ENCODE measurements around the gene CECR2. TPM values are rescaled to one million over a fixed set of nuclear protein-coding genes. Genes with fewer than 3 reads are reported as not detected.

CECR2 gene
- total and polyA plus RNA-seq, 12 donors, result 1.1 to 9.1 (median 6.3) TPM

GRCh38 chr22:17337639-17338038 lies 31.6 kb upstream of the CECR2 start:
- H3K27me3 ChIP-seq, result no peaks in the 10 kb centered on the region
- H3K4me3 ChIP-seq, result no peak overlapping the region
- peaks cover 0 to 14% (median 5%) of the 10 kb centered on the region in 9 donors for H3K4me1 ChIP-seq
- DNase-seq, result no peak
- H3K9me3 ChIP-seq, result no peaks in the 10 kb centered on the region
- no peak overlapping the region for H3K27ac ChIP-seq
- peak in 6 of 8 donors; percentile 51 to 81 (median 58) for ATAC-seq
- 67 to 79% methylated on average over 11 of the region's 11 CpGs for WGBS, 2 donors
- intact Hi-C loops (cut with DNase I), result no loop called here
- TF ChIP-seq CTCF (IDR thresholded peaks at IDR 0.05), result no peak
- H3K36me3 ChIP-seq, result no peaks in the 10 kb centered on the region

GRCh38 chr22:17339095-17339693 lies 30.1 kb upstream of the CECR2 start:
- intact Hi-C loops (cut with DNase I), result no loop called here
- 41 to 44% methylated on average over 8 of the region's 8 CpGs for WGBS, 2 donors
- Histone ChIP-seq H3K27me3 (no peaks in the 10 kb centered on the region), H3K36me3 (no peaks in the 10 kb centered on the region), H3K9me3 (no peaks in the 10 kb centered on the region), H3K4me3 (no peak overlapping the region), H3K27ac (peak overlapping the region in 5 of 10 donors; percentile 14 to 32 (median 23)), H3K4me1 (peaks cover 0 to 14% (median 5%) of the 10 kb centered on the region in 9 donors)
- DNase-seq, result peak in 1 of 2 donors; percentile 5
- TF ChIP-seq CTCF (IDR thresholded peaks at IDR 0.05), result no peak
- peak; percentile 35 to 89 (median 77) for ATAC-seq

DNA sequence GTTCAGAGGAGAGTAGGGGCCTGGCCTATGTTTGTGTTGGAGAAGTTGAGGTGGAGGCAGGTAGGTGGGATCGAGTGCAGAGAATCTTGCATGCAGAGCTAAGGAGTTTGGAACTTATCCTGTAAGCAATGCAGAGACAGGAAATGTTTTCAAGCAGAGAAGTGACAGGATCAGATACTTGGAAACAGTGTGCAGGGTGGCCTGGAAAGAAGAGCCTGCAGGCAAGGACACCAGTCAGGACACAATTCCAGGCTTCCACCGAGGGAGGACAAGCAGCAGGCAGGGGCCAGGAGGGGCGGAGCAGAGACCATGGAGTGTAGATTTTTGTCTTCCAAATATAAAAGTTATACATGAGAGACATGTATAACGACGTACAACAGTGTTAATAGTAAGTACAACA lies 26.9 kb upstream of the CECR2 start:
- Histone ChIP-seq H3K9me3 (no peaks in the 10 kb centered on the region), H3K4me3 (no peak overlapping the region), H3K27me3 (no peaks in the 10 kb centered on the region), H3K36me3 (no peaks in the 10 kb centered on the region), H3K4me1 (peaks cover 0 to 14% (median 5%) of the 10 kb centered on the region in 9 donors), H3K27ac (no peak overlapping the region)
- intact Hi-C loops (cut with DNase I), result loop anchor here in 1 of 10 donors (10.0 kb wide), 1 partner anchor 118 kb away; no protein-coding TSS in a partner anchor
- 55 to 57% methylated on average over 5 of the region's 5 CpGs for WGBS, 2 donors
- ATAC-seq (no peak), DNase-seq (no peak)
- TF ChIP-seq CTCF (IDR thresholded peaks at IDR 0.05), result no peak

- H3K4me1 ChIP-seq, result peaks cover 0 to 10% (median 2%) of the 10 kb centered on the region in 9 donors
- no peak overlapping the region for H3K27ac ChIP-seq
- no peaks in the 10 kb centered on the region for H3K36me3 ChIP-seq
- intact Hi-C loops (cut with DNase I), result loop anchor here in 1 of 10 donors (10.0 kb wide), 1 partner anchor 119 kb away; no protein-coding TSS in a partner anchor
- no peaks in the 10 kb centered on the region for H3K9me3 ChIP-seq
- ATAC-seq (no peak), DNase-seq (no peak)
- TF ChIP-seq CTCF (IDR thresholded peaks at IDR 0.05), result no peak
- 84 to 100% methylated on average over 2 of the region's 2 CpGs for WGBS, 2 donors
- H3K4me3 ChIP-seq, result no peak overlapping the region
- H3K27me3 ChIP-seq, result no peaks in the 10 kb centered on the region
Measured at GRCh38 chr22:17343766-17344165, 25.5 kb upstream of the CECR2 start.
